GM12878 (cell line): ENCODE data around the gene SCGN. TPM values are rescaled to one million over a fixed set of nuclear protein-coding genes. Genes with fewer than 3 reads are reported as not detected.

Experiments used
- ATAC-seq: fragments of 200-7000 bp; cut with Tn5 transposase; 3 replicates; pipeline ENCODE4 v1.9.1; 2020; ENCODE audit warnings: mild to moderate bottlenecking, moderate library complexity
- BruUV-seq: library from RNA; stranded (reverse); fragments of 400-500 nt; replicated peaks from 2 replicates; lab custom pipeline; 2021; lab: Mats Ljungman, UMichigan
- CTCF ChIA-PET: fragments of 300-600 bp; sonication (Branson Sonifier 250); formaldehyde crosslinking; extraction: SDS; loops from one replicate; lab custom pipeline; 2021; ENCODE audit warnings: inconsistent platforms; lab: Yijun Ruan, JAX
- POLR2A ChIA-PET: fragments of 350-600 bp; formaldehyde crosslinking; extraction: SDS; loops from one replicate; lab custom pipeline; 2021; ENCODE audit warnings: inconsistent platforms; lab: Charles Lee
- RAD21 ChIA-PET: fragments of 300-600 bp; sonication (Branson Sonifier 250); formaldehyde crosslinking; loops from one replicate; lab custom pipeline; 2023; ENCODE audit warnings: antibody characterized with exemption; ENCODE audit not compliant: unreplicated experiment; lab: Charles Lee
- SMC1A ChIA-PET: fragments of 300-600 bp; sonication (Branson Sonifier 250); formaldehyde crosslinking; loops from one replicate; lab custom pipeline; 2023; ENCODE audit not compliant: unreplicated experiment, uncharacterized antibody; lab: Charles Lee
- DNase-seq: peaks from one replicate; pipeline ENCODE4 v3.0.0-alpha.2; 2011; ENCODE audit warnings: low read depth, low spot score
- FAIRE-seq: peaks from 3 replicates; lab custom pipeline; 2011; peaks lifted over from hg19 to GRCh38; lab: Jason Lieb, UNC
- H2AFZ ChIP-seq: 2 replicates; pipeline ENCODE4 v1.6.0; 2011; ENCODE audit warnings: low read depth, low read length, control low read depth; ENCODE audit not compliant: control insufficient read depth
- H3K27ac ChIP-seq: 2 replicates; pipeline ENCODE4 v1.5.1; 2011; ENCODE audit warnings: control low read depth; ENCODE audit not compliant: control insufficient read depth, insufficient read depth
- H3K27me3 ChIP-seq, 2 experiments: replicated peaks in 1 of 2; 2 replicates each; pipeline versions ENCODE4 v1.6.0 to v1.6.1; 2011; ENCODE audit warnings: low read length in 1 of 2; ENCODE audit not compliant: control insufficient read depth in 2 of 2, insufficient read depth in 2 of 2
- H3K36me3 ChIP-seq, 2 experiments: 2 replicates each; pipeline ENCODE4 v1.5.1; 2011; ENCODE audit warnings: low read length in 1 of 2; ENCODE audit not compliant: control insufficient read depth in 2 of 2, insufficient read depth in 2 of 2
- H3K4me1 ChIP-seq: 2 replicates; pipeline ENCODE4 v1.6.1; 2011; ENCODE audit warnings: mild to moderate bottlenecking, low read length, moderate library complexity, mixed read lengths; ENCODE audit not compliant: control insufficient read depth, insufficient read depth
- H3K4me2 ChIP-seq: 2 replicates; pipeline ENCODE4 v1.6.0; 2011; ENCODE audit warnings: control low read depth; ENCODE audit not compliant: control insufficient read depth, insufficient read depth
- H3K4me3 ChIP-seq: fragments of 200-600 bp; sonication (generic); 2 replicates; pipeline ENCODE4 v1.5.1; 2016
- H3K79me2 ChIP-seq: 2 replicates; pipeline ENCODE4 v1.6.0; 2011; ENCODE audit warnings: low read length; ENCODE audit not compliant: control insufficient read depth, insufficient read depth
- H3K9ac ChIP-seq: 2 replicates; pipeline ENCODE4 v1.8.0; 2011; ENCODE audit warnings: low read length, control low read depth, mixed read lengths; ENCODE audit not compliant: control insufficient read depth, insufficient read depth
- H3K9me3 ChIP-seq: replicated peaks from 3 replicates; pipeline ENCODE4 v1.5.1; 2011; ENCODE audit warnings: mild to moderate bottlenecking, low read length; ENCODE audit not compliant: control insufficient read depth, insufficient read depth
- H4K20me1 ChIP-seq: 2 replicates; pipeline ENCODE4 v1.6.0; 2011; ENCODE audit not compliant: control insufficient read depth, insufficient read depth
- GATAD2B ChIP-seq: fragments of 450-650 bp; conservative IDR thresholded peaks from 2 replicates; pipeline ENCODE4 v1.6.1; 2017; ENCODE audit warnings: low read depth, mild to moderate bottlenecking, moderate library complexity
- IKZF1 ChIP-seq: fragments of 450-650 bp; conservative IDR thresholded peaks from 2 replicates; pipeline ENCODE4 v1.6.1; 2017; ENCODE audit warnings: antibody characterized with exemption, mild to moderate bottlenecking
- KDM1A ChIP-seq: fragments of 200-600 bp; sonication (generic); IDR thresholded peaks from 2 replicates; pipeline ENCODE4 v1.6.1; 2016; ENCODE audit warnings: borderline replicate concordance
- REST ChIP-seq: IDR thresholded peaks from 2 replicates; pipeline ENCODE4 v1.6.1; 2012; ENCODE audit warnings: mild to moderate bottlenecking, low read depth, low read length
- TCF7 ChIP-seq: IDR thresholded peaks from 2 replicates; pipeline ENCODE4 v1.6.1; 2014; ENCODE audit warnings: antibody characterized with exemption, borderline replicate concordance
- WGBS: methylation state at CpG from one replicate; pipeline ENCODE4 v1.1.6; 2016; ENCODE audit warnings: low lambda C conversion rate; ENCODE audit not compliant: insufficient replicate concordance, insufficient coverage; ENCODE audit errors: missing lambda C conversion rate; 5-methylcytosine and 5-hydroxymethylcytosine counted together
- in situ Hi-C: fragments of 300-500 bp; cut with MboI; formaldehyde crosslinking; loops from 9 replicates; pipeline ENCODE4 v1.14.3; 2018; ENCODE audit warnings: mixed read lengths
- intact Hi-C: fragments of 100-400 bp; cut with micrococcal nuclease; formaldehyde crosslinking; loops from one replicate; pipeline ENCODE4 v1.14.2; 2022; ENCODE audit not compliant: unreplicated experiment
- polyA plus RNA-seq, 11 experiments: library from polyadenylated mRNA; depleted of rRNA in 4 of 11; unstranded in 6 of 11; stranded (reverse) in 5 of 11; fragments of >200 nt; fragmentation: Nextera tagmentation in 4 of 11; fragmentation: Illumina TruSeq in 1 of 11; extraction: Ambion mirVana in 4 of 11; extraction: Trizol in 1 of 11; gene quantifications; 1 replicate in 1 of 11; 2 replicates in 10 of 11; pipeline versions ENCODE4 v1.2.1 to v1.2.3, GENCODE V29; 2011 to 2016; ENCODE audit warnings: inconsistent platforms in 2 of 11, missing spikeins in 2 of 11, low read depth in 1 of 11
- total RNA-seq, 4 experiments: library from RNA; depleted of rRNA in 3 of 4; stranded (reverse); fragments of >200 nt in 3 of 4; fragmentation: Illumina TruSeq in 1 of 4; extraction: Trizol in 1 of 4; gene quantifications; 2 replicates each; pipeline versions ENCODE4 v1.2.1 to v1.2.3, GENCODE V29; 2013 to 2021

SCGN gene
- total and polyA plus RNA-seq, 10 of the 15 experiments (the other 5 are each of a cell fraction or from before 2014, with no cell fraction given) = not detected

GRCh38 chr6:25665455-25665854 lies 13.4 kb downstream of the SCGN start:
- RAD21 ChIA-PET = no interaction called here
- BruUV-seq = no TSS peak
- FAIRE-seq (no peak), ATAC-seq (no peak)
- Histone ChIP-seq H3K27ac (no peak overlapping the region), H3K4me2 (no peak overlapping the region), H2AFZ (no peak overlapping the region), H3K4me1 (no peaks in the 10 kb centered on the region), H3K36me3 (no peaks in the 10 kb centered on the region), H4K20me1 (no peaks in the 10 kb centered on the region), H3K9ac (no peak overlapping the region), H3K9me3 (no peaks in the 10 kb centered on the region)
- CTCF ChIA-PET = interaction anchor here (1.5 kb wide), 1 partner anchor 27 kb away, joined by 3 read pairs; no protein-coding TSS in a partner anchor
- WGBS = 73% methylated on average over 4 of the region's 4 CpGs
- POLR2A ChIA-PET = no interaction called here
- in situ Hi-C loops = no loop called here
- intact Hi-C loops = no loop called here
- TF ChIP-seq REST (no peak), IKZF1 (no peak), GATAD2B (no peak), TCF7 (no peak), KDM1A (no peak)
- TF ChIP-seq, all 136 proteins: peak for 0
- no peak for DNase-seq
- no peaks in the 10 kb centered on the region for H3K27me3 ChIP-seq
- H3K79me2 ChIP-seq = no peaks in the 10 kb centered on the region
- SMC1A ChIA-PET = no interaction called here
- H3K4me3 ChIP-seq = no peak overlapping the region
